IMR-90 (cell line): ENCODE measurements around the gene NLGN1. TPM values are rescaled to one million over a fixed set of nuclear protein-coding genes. Genes with fewer than 3 reads are reported as not detected.

Source experiments
- ATAC-seq: fragments of 200-7000 bp; cut with Tn5 transposase; 2 replicates; pipeline ENCODE4 v1.9.1; 2020; ENCODE audit warnings: low read depth, mild to moderate bottlenecking, moderate library complexity
- BruUV-seq: library from RNA; stranded (reverse); fragments of 400-500 nt; replicated peaks from 2 replicates; lab custom pipeline; 2021; lab: Mats Ljungman, UMichigan
- CTCF ChIA-PET: fragments of 300-600 bp; formaldehyde crosslinking; extraction: SDS; loops from one replicate; lab custom pipeline; 2021; ENCODE audit warnings: antibody characterized with exemption; lab: Yijun Ruan, JAX
- POLR2A ChIA-PET: fragments of 300-600 bp; sonication (Branson Sonifier 250); formaldehyde crosslinking; loops from one replicate; lab custom pipeline; 2022; ENCODE audit warnings: antibody characterized with exemption; ENCODE audit not compliant: unreplicated experiment; lab: Charles Lee
- DNase-seq: peaks from one replicate; pipeline ENCODE4 v3.0.0; 2013
- H2AFZ ChIP-seq: replicated peaks from 2 replicates; pipeline ENCODE3; 2013; ENCODE audit warnings: low read length, mild to moderate bottlenecking; ENCODE audit not compliant: poor library complexity
- H2AK5ac ChIP-seq: 2 replicates; pipeline ENCODE4 v1.6.1; 2013; ENCODE audit warnings: low read depth, low read length, inconsistent platforms
- H2AK9ac ChIP-seq: replicated peaks from 2 replicates; pipeline ENCODE3; 2013; ENCODE audit warnings: mild to moderate bottlenecking, low read depth, low read length, moderate library complexity; ENCODE audit not compliant: poor library complexity
- H2BK120ac ChIP-seq: 2 replicates; pipeline ENCODE4 v1.6.1; 2013; ENCODE audit warnings: low read depth, low read length, inconsistent platforms
- H2BK15ac ChIP-seq: 3 replicates; pipeline ENCODE4 v1.6.1; 2013; ENCODE audit warnings: low read depth, low read length, inconsistent platforms
- H2BK20ac ChIP-seq: 2 replicates; pipeline ENCODE4 v1.6.1; 2013; ENCODE audit warnings: low read depth, mild to moderate bottlenecking, inconsistent platforms, low read length, moderate library complexity
- H2BK5ac ChIP-seq: 2 replicates; pipeline ENCODE4 v1.6.1; 2013; ENCODE audit warnings: mild to moderate bottlenecking, low read depth, low read length, inconsistent platforms; ENCODE audit not compliant: poor library complexity, severe bottlenecking
- H3K14ac ChIP-seq: replicated peaks from 2 replicates; pipeline ENCODE4 v1.6.1; 2013; ENCODE audit warnings: low read depth, low read length, inconsistent platforms
- H3K18ac ChIP-seq: 2 replicates; pipeline ENCODE4 v1.6.1; 2013; ENCODE audit warnings: low read depth, low read length, control low read depth
- H3K23ac ChIP-seq: 2 replicates; pipeline ENCODE4 v1.6.1; 2013; ENCODE audit warnings: low read depth, low read length, inconsistent platforms
- H3K27ac ChIP-seq: 2 replicates; pipeline ENCODE4 v1.5.1; 2013; ENCODE audit warnings: mild to moderate bottlenecking, control low read depth, low read length; ENCODE audit not compliant: insufficient read depth
- H3K27me3 ChIP-seq: 2 replicates; pipeline ENCODE4 v1.6.1; 2013; ENCODE audit warnings: low read length; ENCODE audit not compliant: control insufficient read depth, insufficient read depth
- H3K36me3 ChIP-seq: 2 replicates; pipeline ENCODE4 v1.6.1; 2013; ENCODE audit warnings: low read length, mixed read lengths; ENCODE audit not compliant: control insufficient read depth, insufficient read depth
- H3K4ac ChIP-seq: 2 replicates; pipeline ENCODE4 v1.6.1; 2013; ENCODE audit warnings: low read depth, low read length, inconsistent platforms
- H3K4me1 ChIP-seq: 2 replicates; pipeline ENCODE4 v1.6.1; 2013; ENCODE audit warnings: low read length, mixed read lengths; ENCODE audit not compliant: control insufficient read depth, insufficient read depth
- H3K4me2 ChIP-seq: 2 replicates; pipeline ENCODE4 v1.6.1; 2013; ENCODE audit warnings: low read depth, mild to moderate bottlenecking, control low read depth, low read length, moderate library complexity
- H3K4me3 ChIP-seq: 2 replicates; pipeline ENCODE4 v1.5.1; 2013; ENCODE audit warnings: low read depth, mild to moderate bottlenecking, control low read depth, low read length, moderate library complexity; ENCODE audit not compliant: insufficient read depth
- H3K56ac ChIP-seq: 2 replicates; pipeline ENCODE4 v1.6.1; 2013; ENCODE audit warnings: low read length, inconsistent platforms; ENCODE audit not compliant: insufficient read depth; ENCODE audit errors: extremely low read depth
- H3K79me1 ChIP-seq, 2 experiments: 2 replicates each; pipeline ENCODE4 v1.6.1; 2013; ENCODE audit warnings: low read length in 2 of 2, inconsistent platforms in 1 of 2, low read depth in 1 of 2
- H3K9ac ChIP-seq: 2 replicates; pipeline ENCODE4 v1.6.1; 2013; ENCODE audit warnings: low read depth, low read length, control low read depth
- H3K9me1 ChIP-seq: 2 replicates; pipeline ENCODE4 v1.6.1; 2013; ENCODE audit warnings: low read length, inconsistent platforms; ENCODE audit not compliant: insufficient read depth
- H3K9me3 ChIP-seq: 2 replicates; pipeline ENCODE4 v1.6.1; 2013; ENCODE audit warnings: low read length; ENCODE audit not compliant: control insufficient read depth, insufficient read depth
- H4K20me1 ChIP-seq: 2 replicates; pipeline ENCODE4 v1.6.1; 2013; ENCODE audit warnings: low read length, inconsistent platforms; ENCODE audit not compliant: insufficient read depth
- H4K5ac ChIP-seq: 2 replicates; pipeline ENCODE4 v1.6.1; 2013; ENCODE audit warnings: mild to moderate bottlenecking, low read depth, low read length, control low read depth
- H4K8ac ChIP-seq, 2 experiments: 2 replicates each; pipeline ENCODE4 v1.6.1; 2013; ENCODE audit warnings: low read depth in 2 of 2, low read length in 2 of 2, control low read depth in 1 of 2, inconsistent platforms in 1 of 2
- H4K91ac ChIP-seq: 2 replicates; pipeline ENCODE4 v1.6.1; 2013; ENCODE audit warnings: low read depth, low read length, inconsistent platforms; ENCODE audit not compliant: insufficient read depth
- BHLHE40 ChIP-seq: fragments of 150-350 bp; IDR thresholded peaks from 2 replicates; pipeline ENCODE4 v1.6.1; 2016; ENCODE audit warnings: mild to moderate bottlenecking, low read depth, low read length
- CHD1 ChIP-seq: IDR thresholded peaks from 2 replicates; pipeline ENCODE4 v1.6.1; 2012; ENCODE audit warnings: low read depth, low read length, improper control_type of control experiment
- FOS ChIP-seq: fragments of 150-350 bp; IDR thresholded peaks from 2 replicates; pipeline ENCODE4 v1.6.1; 2016; ENCODE audit warnings: low read depth, low read length
- MAFK ChIP-seq: IDR thresholded peaks from 2 replicates; pipeline ENCODE4 v1.6.1; 2012; ENCODE audit warnings: low read depth, low read length, improper control_type of control experiment
- MAZ ChIP-seq: IDR thresholded peaks from 2 replicates; pipeline ENCODE4 v1.6.1; 2012; ENCODE audit warnings: low read depth, mild to moderate bottlenecking, low read length, improper control_type of control experiment, moderate library complexity, borderline replicate concordance
- MXI1 ChIP-seq: IDR thresholded peaks from 2 replicates; pipeline ENCODE4 v1.6.1; 2012; ENCODE audit warnings: low read depth, mild to moderate bottlenecking, low read length, moderate library complexity, borderline replicate concordance
- NFE2L2 ChIP-seq: fragments of 150-350 bp; IDR thresholded peaks from 2 replicates; pipeline ENCODE4 v1.6.1; 2016; ENCODE audit warnings: low read depth, mild to moderate bottlenecking, low read length
- POLR2A ChIP-seq: IDR thresholded peaks from 2 replicates; pipeline ENCODE4 v1.6.1; 2012; ENCODE audit warnings: mild to moderate bottlenecking, low read depth, low read length
- RAD21 ChIP-seq: IDR thresholded peaks from 2 replicates; pipeline ENCODE4 v1.6.1; 2012; ENCODE audit warnings: low read length, improper control_type of control experiment
- RCOR1 ChIP-seq: IDR thresholded peaks from 2 replicates; pipeline ENCODE4 v1.6.1; 2012; ENCODE audit warnings: mild to moderate bottlenecking, low read length, improper control_type of control experiment; ENCODE audit not compliant: insufficient replicate concordance
- RFX5 ChIP-seq: IDR thresholded peaks from 2 replicates; pipeline ENCODE4 v1.8.0; 2012; ENCODE audit warnings: low read depth, mild to moderate bottlenecking, low read length, moderate library complexity
- SMC3 ChIP-seq: fragments of 150-350 bp; IDR thresholded peaks from 2 replicates; pipeline ENCODE4 v1.6.1; 2016; ENCODE audit warnings: low read depth, mild to moderate bottlenecking, antibody characterized with exemption, low read length, moderate library complexity
- WGBS, 2 experiments: methylation state at CpG; one replicate each; pipeline versions ENCODE4 v1.1.5 to v1.1.7; 2013; ENCODE audit warnings: missing lambda C conversion rate in 2 of 2; ENCODE audit not compliant: insufficient read length in 1 of 2; ENCODE audit errors: extremely low coverage in 2 of 2; 5-methylcytosine and 5-hydroxymethylcytosine counted together
- dilution Hi-C: fragments of 300-500 bp; cut with HindIII; formaldehyde crosslinking; loops from one replicate; pipeline ENCODE4 v1.14.3; 2018; ENCODE audit warnings: low sequenced_read_pairs; ENCODE audit not compliant: unreplicated experiment
- in situ Hi-C: fragments of 300-500 bp; cut with MboI; formaldehyde crosslinking; loops from 3 replicates; pipeline ENCODE4 v1.14.3; 2019; ENCODE audit warnings: low sequenced_read_pairs, inconsistent platforms, mixed read lengths
- intact Hi-C: fragments of 100-400 bp; cut with micrococcal nuclease; formaldehyde crosslinking; loops from 2 replicates; pipeline ENCODE4 v1.10.0; 2022
- polyA plus RNA-seq, 3 experiments: library from polyadenylated mRNA; depleted of rRNA; stranded (reverse); fragments of >200 nt; gene quantifications; 2 replicates each; pipeline ENCODE4 v1.2.3, GENCODE V29; 2012; ENCODE audit warnings: low replicate concordance in 1 of 3
- total RNA-seq: library from RNA; depleted of rRNA; stranded (reverse); fragments of >200 nt; gene quantifications from 2 replicates; pipeline ENCODE4 v1.2.3, GENCODE V29; 2012
- TF ChIP-seq, protein P1 (sequence below): fragments of 150-350 bp; IDR thresholded peaks from 2 replicates; pipeline ENCODE4 v1.6.1; 2016; ENCODE audit warnings: low read depth, mild to moderate bottlenecking, low read length, moderate library complexity, borderline replicate concordance
- TF ChIP-seq, protein P2 (sequence below): conservative IDR thresholded peaks from 2 replicates; pipeline ENCODE4 v1.5.1; 2012; ENCODE audit warnings: mild to moderate bottlenecking, low read depth, low read length, improper control_type of control experiment
- TF ChIP-seq, protein P3 (sequence below): fragments of 150-350 bp; IDR thresholded peaks from 2 replicates; pipeline ENCODE4 v1.6.1; 2017; ENCODE audit warnings: mild to moderate bottlenecking, antibody characterized with exemption, low read length, low read depth

NLGN1 gene
- total and polyA plus RNA-seq, 2 of the 4 experiments (the other 2 are of a cell fraction): 1.8 to 12.5 TPM

DNA sequence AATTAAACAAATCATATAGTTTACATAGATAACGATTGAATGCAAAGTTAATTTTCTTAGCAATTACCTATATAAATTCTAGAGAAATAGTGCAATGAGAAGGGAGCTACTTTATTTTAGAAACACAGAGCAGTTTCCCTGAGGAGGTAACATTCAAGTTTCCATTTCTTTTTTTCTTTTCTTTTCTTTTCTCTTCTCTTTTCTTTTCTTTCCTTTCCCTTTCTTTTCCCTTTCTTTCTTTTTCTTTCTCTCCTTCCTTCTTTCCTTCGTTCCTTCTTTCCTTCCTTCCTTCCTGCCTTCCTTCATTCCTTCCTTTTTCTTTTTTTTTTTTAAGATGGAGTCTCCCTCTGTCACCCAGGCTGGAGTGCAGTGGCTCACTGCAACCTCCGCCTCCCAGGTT is 417.3 kb downstream of the NLGN1 start:
- dilution Hi-C loops (no loop called here), in situ Hi-C loops (no loop called here), intact Hi-C loops (no loop called here)
- no peak overlapping the region for H2BK20ac ChIP-seq
- no peak overlapping the region for H3K14ac ChIP-seq
- ATAC-seq (no peak), DNase-seq (no peak)
- H3K4me1 ChIP-seq: no peaks in the 10 kb centered on the region
- H3K9me3 ChIP-seq: no peaks in the 10 kb centered on the region
- H3K4me3 ChIP-seq: no peak overlapping the region
- H3K4ac ChIP-seq: no peak overlapping the region
- no CpG with 5 or more reads among the region's 3 CpGs for WGBS, 2 experiments
- no peak overlapping the region for H3K4me2 ChIP-seq
- no peaks in the 10 kb centered on the region for H3K79me1 ChIP-seq
- no peak overlapping the region for H4K91ac ChIP-seq
- H3K23ac ChIP-seq: no peak overlapping the region
- H2BK15ac ChIP-seq: no peak overlapping the region
- ChIA-PET POLR2A (no interaction called here), CTCF (no interaction called here)
- H2AK5ac ChIP-seq: no peak overlapping the region
- no peak overlapping the region for H4K8ac ChIP-seq
- H3K36me3 ChIP-seq: no peaks in the 10 kb centered on the region
- H3K18ac ChIP-seq: no peak overlapping the region
- no TSS peak for BruUV-seq
- no peak overlapping the region for H2BK120ac ChIP-seq
- no peak for TF ChIP-seq MAFK
- no peak for TF ChIP-seq RCOR1
- TF ChIP-seq SMC3: no peak
- no peak for TF ChIP-seq POLR2A
- TF ChIP-seq MXI1: no peak
- no peak for TF ChIP-seq CHD1
- no peak for TF ChIP-seq RFX5
- TF ChIP-seq, protein P1, sequence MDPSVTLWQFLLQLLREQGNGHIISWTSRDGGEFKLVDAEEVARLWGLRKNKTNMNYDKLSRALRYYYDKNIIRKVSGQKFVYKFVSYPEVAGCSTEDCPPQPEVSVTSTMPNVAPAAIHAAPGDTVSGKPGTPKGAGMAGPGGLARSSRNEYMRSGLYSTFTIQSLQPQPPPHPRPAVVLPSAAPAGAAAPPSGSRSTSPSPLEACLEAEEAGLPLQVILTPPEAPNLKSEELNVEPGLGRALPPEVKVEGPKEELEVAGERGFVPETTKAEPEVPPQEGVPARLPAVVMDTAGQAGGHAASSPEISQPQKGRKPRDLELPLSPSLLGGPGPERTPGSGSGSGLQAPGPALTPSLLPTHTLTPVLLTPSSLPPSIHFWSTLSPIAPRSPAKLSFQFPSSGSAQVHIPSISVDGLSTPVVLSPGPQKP: no peak
- TF ChIP-seq RAD21: no peak
- TF ChIP-seq FOS: no peak
- no peak for TF ChIP-seq BHLHE40
- TF ChIP-seq, protein P2, sequence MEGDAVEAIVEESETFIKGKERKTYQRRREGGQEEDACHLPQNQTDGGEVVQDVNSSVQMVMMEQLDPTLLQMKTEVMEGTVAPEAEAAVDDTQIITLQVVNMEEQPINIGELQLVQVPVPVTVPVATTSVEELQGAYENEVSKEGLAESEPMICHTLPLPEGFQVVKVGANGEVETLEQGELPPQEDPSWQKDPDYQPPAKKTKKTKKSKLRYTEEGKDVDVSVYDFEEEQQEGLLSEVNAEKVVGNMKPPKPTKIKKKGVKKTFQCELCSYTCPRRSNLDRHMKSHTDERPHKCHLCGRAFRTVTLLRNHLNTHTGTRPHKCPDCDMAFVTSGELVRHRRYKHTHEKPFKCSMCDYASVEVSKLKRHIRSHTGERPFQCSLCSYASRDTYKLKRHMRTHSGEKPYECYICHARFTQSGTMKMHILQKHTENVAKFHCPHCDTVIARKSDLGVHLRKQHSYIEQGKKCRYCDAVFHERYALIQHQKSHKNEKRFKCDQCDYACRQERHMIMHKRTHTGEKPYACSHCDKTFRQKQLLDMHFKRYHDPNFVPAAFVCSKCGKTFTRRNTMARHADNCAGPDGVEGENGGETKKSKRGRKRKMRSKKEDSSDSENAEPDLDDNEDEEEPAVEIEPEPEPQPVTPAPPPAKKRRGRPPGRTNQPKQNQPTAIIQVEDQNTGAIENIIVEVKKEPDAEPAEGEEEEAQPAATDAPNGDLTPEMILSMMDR: no peak
- TF ChIP-seq, protein P3, sequence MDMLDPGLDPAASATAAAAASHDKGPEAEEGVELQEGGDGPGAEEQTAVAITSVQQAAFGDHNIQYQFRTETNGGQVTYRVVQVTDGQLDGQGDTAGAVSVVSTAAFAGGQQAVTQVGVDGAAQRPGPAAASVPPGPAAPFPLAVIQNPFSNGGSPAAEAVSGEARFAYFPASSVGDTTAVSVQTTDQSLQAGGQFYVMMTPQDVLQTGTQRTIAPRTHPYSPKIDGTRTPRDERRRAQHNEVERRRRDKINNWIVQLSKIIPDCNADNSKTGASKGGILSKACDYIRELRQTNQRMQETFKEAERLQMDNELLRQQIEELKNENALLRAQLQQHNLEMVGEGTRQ: no peak
- no peak for TF ChIP-seq MAZ
- TF ChIP-seq NFE2L2: no peak
- no peak overlapping the region for H2BK5ac ChIP-seq
- no peak overlapping the region for H3K56ac ChIP-seq
- H3K27ac ChIP-seq: no peak overlapping the region
- H2AK9ac ChIP-seq: no peak overlapping the region
- no peaks in the 10 kb centered on the region for H3K9me1 ChIP-seq
- no peaks in the 10 kb centered on the region for H4K20me1 ChIP-seq
- H2AFZ ChIP-seq: no peak overlapping the region
- no peak overlapping the region for H3K9ac ChIP-seq
- H4K5ac ChIP-seq: no peak overlapping the region
- H3K27me3 ChIP-seq: no peaks in the 10 kb centered on the region
